ENCODE measurements around the gene PRELP. TPM values are rescaled to one million over a fixed set of nuclear protein-coding genes. Genes with fewer than 3 reads are reported as not detected.

PRELP gene
- total RNA-seq, 1 experiment from 2014 or later = 0.07 TPM

DNA sequence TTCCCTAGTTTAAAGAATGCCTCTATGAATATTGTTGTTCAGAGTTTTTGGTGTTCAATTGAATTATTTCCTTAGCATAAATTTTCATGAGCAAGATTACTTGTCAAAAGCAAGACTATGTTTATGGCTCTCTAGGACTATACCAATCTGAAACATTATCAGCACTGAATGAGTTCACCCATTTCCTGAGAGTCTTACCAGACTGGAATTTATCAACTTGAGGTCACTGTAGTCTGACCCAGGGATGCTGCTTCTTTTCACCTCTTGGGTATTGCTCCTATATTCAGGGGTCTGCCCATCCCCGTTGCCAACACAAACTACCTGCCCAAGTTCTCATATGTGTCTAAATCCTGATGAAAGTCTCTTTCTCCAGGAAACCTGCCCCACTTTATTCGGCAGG is 61.0 kb downstream of the PRELP start:
- Histone ChIP-seq H3K27ac (ENCODE audit: insufficient read length, low read depth, low read length) (no peak overlapping the region), H4K20me1 (ENCODE audit: control insufficient read depth, insufficient read depth, insufficient read length) (no peaks in the 10 kb centered on the region)

More for the DNA sequence above, 61.0 kb downstream of the PRELP start:
- Mint-ChIP-seq H3K36me3 (ENCODE audit: insufficient read depth in 1 of 3, low read depth in 3 of 3) (no peaks in the 10 kb centered on the region), H3K27me3 (ENCODE audit: low read depth) (no peaks in the 10 kb centered on the region), H3K4me3 (no peak overlapping the region), H3K9me3 (no peaks in the 10 kb centered on the region), H3K4me1 (peaks cover 9 to 13% of the 10 kb centered on the region in 2 experiments), H3K27ac (no peak overlapping the region)
- Histone ChIP-seq H4K91ac (ENCODE audit: insufficient read length, low read depth, low read length) (no peak overlapping the region), H3K9ac (ENCODE audit: extremely low read depth, insufficient read length, low read length) (no peak overlapping the region), H3K56ac (ENCODE audit: insufficient read length, low read depth, low read length) (no peak overlapping the region), H2BK120ac (ENCODE audit: low read depth, low read length, poor library complexity, severe bottlenecking) (no peak overlapping the region), H3K23ac (ENCODE audit: insufficient read length, low read depth, low read length) (no peak overlapping the region), H3K79me1 (ENCODE audit: insufficient read depth, low read depth, low read length, poor library complexity, severe bottlenecking) (no peaks in the 10 kb centered on the region), H2BK12ac (ENCODE audit: insufficient read length, low read depth, low read length) (no peak overlapping the region), H3K79me2 (ENCODE audit: insufficient read depth, low read length) (no peaks in the 10 kb centered on the region), H3K4me1 (ENCODE audit: insufficient read depth, low read length) (peaks cover 2% of the 10 kb centered on the region), H3K18ac (ENCODE audit: insufficient read length, low read depth, low read length) (no peak overlapping the region), H2BK15ac (ENCODE audit: low read depth, low read length) (no peak overlapping the region), H3K9me3 (ENCODE audit: control insufficient read depth, low read depth, low read length) (no peaks in the 10 kb centered on the region), H3K14ac (ENCODE audit: insufficient read depth, low read length) (no peak overlapping the region), H3K4ac (ENCODE audit: low read depth, low read length) (no peak overlapping the region), H2BK5ac (ENCODE audit: insufficient read length, low read length) (no peak overlapping the region), H4K8ac (replicated peaks; ENCODE audit: insufficient read length, low read depth, low read length) (no peak overlapping the region), H2AK5ac (ENCODE audit: insufficient read length, low read length) (no peak overlapping the region), H4K5ac (ENCODE audit: insufficient read length, low read depth, low read length) (no peak overlapping the region), H2BK20ac (ENCODE audit: low read depth, low read length, poor library complexity, severe bottlenecking) (no peak overlapping the region), H3K4me2 (ENCODE audit: insufficient read depth, insufficient read length, low read length) (no peak overlapping the region), H3K27me3 (ENCODE audit: insufficient read depth, low read length) (no peaks in the 10 kb centered on the region), H3K23me2 (ENCODE audit: insufficient read length, low read depth, low read length, poor library complexity, severe bottlenecking) (no peaks in the 10 kb centered on the region), H3T11ph (ENCODE audit: low read length) (no peak overlapping the region), H2AFZ (ENCODE audit: low read length) (no peak overlapping the region)
- no CpG with 5 or more reads among the region's 2 CpGs for WGBS (ENCODE audit: extremely low coverage, insufficient read length, low lambda C conversion rate)
- no peak for TF ChIP-seq CTCF (conservative IDR thresholded peaks at IDR 0.05)
- no peak for DNase-seq

Data from H9 (cell line).